Measurements from ENCODE around the gene TRIM39. TPM values are rescaled to one million over a fixed set of nuclear protein-coding genes. Genes with fewer than 3 reads are reported as not detected.

Gene TRIM39
- total and polyA plus RNA-seq, 9 of the 15 experiments (the other 6 are each of a cell fraction or from before 2014, with no cell fraction given) = 5.6 to 17.7 (median 12.8) TPM

- TF ChIP-seq SMARCA5 (IDR thresholded peaks at IDR 0.05) (peak; percentile 50; the same call in 1 of the 2 replicates), HIVEP1 (CRISPR knock-in tag; IDR thresholded peaks at IDR 0.05) (0 out of 2 replicates have a peak, but pooled peaks have one; percentile 32), RBM39 (optimal IDR thresholded peaks at IDR 0.05; ENCODE audit: low read depth, low read length) (no peak), ELK1 (CRISPR knock-in tag; IDR thresholded peaks at IDR 0.05) (no peak), CHCHD3 (CRISPR knock-in tag; IDR thresholded peaks at IDR 0.05) (no peak), ZNF695 (CRISPR knock-in tag; IDR thresholded peaks at IDR 0.05) (no peak), SIN3B (IDR thresholded peaks at IDR 0.05; ENCODE audit: low read depth) (no peak), POLR2AphosphoS5 (IDR thresholded peaks at IDR 0.05; ENCODE audit: control insufficient read depth, insufficient read depth, low read depth, low read length) (0 out of 2 replicates have a peak, but pooled peaks have one; percentile 33), LCOR (CRISPR knock-in tag; IDR thresholded peaks at IDR 0.05) (0 out of 2 replicates have a peak, but pooled peaks have one; percentile 87), PRMT5 (CRISPR knock-in tag; IDR thresholded peaks at IDR 0.05) (no peak), ZNF143 (CRISPR knock-in tag; IDR thresholded peaks at IDR 0.05) (no peak), ZNF121 (CRISPR knock-in tag; conservative IDR thresholded peaks at IDR 0.05) (no peak), DDX20 (tag; IDR thresholded peaks at IDR 0.05; ENCODE audit: low read depth) (no peak), ZNF444 (CRISPR knock-in tag; IDR thresholded peaks at IDR 0.05) (no peak), RBM17 (IDR thresholded peaks at IDR 0.05; ENCODE audit: borderline replicate concordance, low read depth, low read length) (no peak), BRCA1 (IDR thresholded peaks at IDR 0.05) (no peak), BRCA1 (CRISPR knock-in tag; IDR thresholded peaks at IDR 0.05) (no peak), MEF2D (tag; conservative IDR thresholded peaks at IDR 0.05; ENCODE audit: low read depth) (no peak), RAD21 (CRISPR knock-in tag; conservative IDR thresholded peaks at IDR 0.05 in 1 of 2, IDR thresholded peaks at IDR 0.05 in 1 of 2) (no peak), ZNF589 (CRISPR knock-in tag; IDR thresholded peaks at IDR 0.05; ENCODE audit: low read depth) (peak; percentile 63; the same call in 1 of the 2 replicates), BDP1 (IDR thresholded peaks at IDR 0.05; ENCODE audit: insufficient read depth, insufficient read length) (no peak), TCFL5 (CRISPR knock-in tag; conservative IDR thresholded peaks at IDR 0.05) (no peak), DPF2 (IDR thresholded peaks at IDR 0.05) (peak; percentile 79), SMARCA4 (IDR thresholded peaks at IDR 0.05) (peak; percentile 48; the same call in 1 of the 2 replicates), CEBPG (CRISPR knock-in tag; IDR thresholded peaks at IDR 0.05) (no peak), CEBPG (tag; conservative IDR thresholded peaks at IDR 0.05 in 1 of 2, IDR thresholded peaks at IDR 0.05 in 1 of 2) (no peak), EGR1 (conservative IDR thresholded peaks at IDR 0.05) (no peak), THRAP3 (IDR thresholded peaks at IDR 0.05; ENCODE audit: borderline replicate concordance) (no peak), TRIM24 (IDR thresholded peaks at IDR 0.05) (peak; percentile 41 to 44)
- TF ChIP-seq, protein P1, sequence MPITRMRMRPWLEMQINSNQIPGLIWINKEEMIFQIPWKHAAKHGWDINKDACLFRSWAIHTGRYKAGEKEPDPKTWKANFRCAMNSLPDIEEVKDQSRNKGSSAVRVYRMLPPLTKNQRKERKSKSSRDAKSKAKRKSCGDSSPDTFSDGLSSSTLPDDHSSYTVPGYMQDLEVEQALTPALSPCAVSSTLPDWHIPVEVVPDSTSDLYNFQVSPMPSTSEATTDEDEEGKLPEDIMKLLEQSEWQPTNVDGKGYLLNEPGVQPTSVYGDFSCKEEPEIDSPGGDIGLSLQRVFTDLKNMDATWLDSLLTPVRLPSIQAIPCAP (CRISPR knock-in tag; IDR thresholded peaks at IDR 0.05; ENCODE audit: borderline replicate concordance) = no peak
Measured at GRCh38 chr6:30325873-30326525, 728 bp upstream of the TRIM39 start (continued).
